Chondrocyte (in vitro differentiated cells): ENCODE results near the gene PPP4R4. TPM values are rescaled to one million over a fixed set of nuclear protein-coding genes. Genes with fewer than 3 reads are reported as not detected.
"Not testable (repeated sequence)": the region's sequence is repeated elsewhere in the genome, so short reads cannot be mapped to it uniquely, and the experiment has no call there.

Experiments
- DNase-seq: peaks from one replicate; pipeline ENCODE4 v3.0.0; 2021; ENCODE audit warnings: mixed read lengths, low spot score
- H3K27ac Mint-ChIP-seq: one replicate; pipeline ENCODE4 v1.8.0; 2021; ENCODE audit warnings: mild to moderate bottlenecking, moderate library complexity, mixed read lengths; ENCODE audit not compliant: unreplicated experiment
- H3K27me3 Mint-ChIP-seq: 2 replicates; pipeline ENCODE4 v1.8.0; 2021; ENCODE audit warnings: low read depth, mixed read lengths
- H3K36me3 Mint-ChIP-seq: 2 replicates; pipeline ENCODE4 v1.8.0; 2021; ENCODE audit warnings: low read depth, mixed read lengths
- H3K4me1 Mint-ChIP-seq: 2 replicates; pipeline ENCODE4 v1.8.0; 2021; ENCODE audit warnings: low read depth, mild to moderate bottlenecking, mixed read lengths
- H3K4me3 Mint-ChIP-seq: one replicate; pipeline ENCODE4 v1.8.0; 2021; ENCODE audit warnings: mild to moderate bottlenecking, moderate library complexity, mixed read lengths; ENCODE audit not compliant: unreplicated experiment
- H3K9me3 Mint-ChIP-seq: 2 replicates; pipeline ENCODE4 v1.8.0; 2021; ENCODE audit warnings: low read depth, mixed read lengths
- CTCF ChIP-seq: fragments of 200-600 bp; sonication (generic); IDR thresholded peaks from 2 replicates; pipeline ENCODE4 v1.5.0; 2021; ENCODE audit warnings: antibody characterized with exemption, mild to moderate bottlenecking, moderate library complexity
- total RNA-seq: library from RNA; stranded (reverse); gene quantifications from 3 replicates; pipeline ENCODE4 v1.2.1, GENCODE V29; 2021

The PPP4R4 gene
- total RNA-seq, 1 donor from 2014 or later, result 0.22 TPM

DNA sequence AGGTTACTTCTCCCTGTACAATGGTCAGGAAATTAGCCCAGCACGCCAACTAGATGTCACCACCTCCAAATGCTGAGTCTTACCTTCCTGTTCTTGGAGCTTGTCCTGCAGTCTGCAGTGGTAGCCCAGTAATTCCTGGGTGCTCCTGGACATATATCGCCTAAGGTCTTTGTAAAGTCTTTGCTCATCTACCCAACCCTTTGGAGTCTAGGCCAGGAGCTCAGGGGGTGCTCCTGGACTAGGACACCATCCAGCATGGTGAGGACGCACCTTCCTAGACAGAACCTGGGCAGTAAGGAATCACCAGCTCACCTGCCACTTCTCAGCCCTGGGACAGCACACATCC lies 118.4 kb downstream of the PPP4R4 start:
- H3K9me3 Mint-ChIP-seq, result no peaks in the 10 kb centered on the region
- no peaks in the 10 kb centered on the region for H3K4me1 Mint-ChIP-seq
- TF ChIP-seq CTCF, result no peak
- no peak overlapping the region for H3K27ac Mint-ChIP-seq
- H3K36me3 Mint-ChIP-seq, result no peaks in the 10 kb centered on the region
- H3K27me3 Mint-ChIP-seq, result peaks cover 8% of the 10 kb centered on the region
- H3K4me3 Mint-ChIP-seq, result no peak overlapping the region
- no peak for DNase-seq

- H3K27ac Mint-ChIP-seq, result no peak within 1 kb of the TSS
- H3K4me1 Mint-ChIP-seq, result no peaks in the 10 kb centered on the region
- H3K9me3 Mint-ChIP-seq, result no peaks in the 10 kb centered on the region
- H3K36me3 Mint-ChIP-seq, result no peaks in the 10 kb centered on the region
- peaks cover 4% of the 10 kb centered on the region for H3K27me3 Mint-ChIP-seq
- no peak for TF ChIP-seq CTCF
- H3K4me3 Mint-ChIP-seq, result no peak within 1 kb of the TSS
- DNase-seq, result no peak
These were observed 118.9 kb downstream of the PPP4R4 start, which contains the start of gene SERPINA10 for GRCh38 chr14:94292872-94293577. SERPINA10 (minus strand) TSS chr14:94293268; CDS start chr14:94290593, 2,675 bp downstream.

DNA sequence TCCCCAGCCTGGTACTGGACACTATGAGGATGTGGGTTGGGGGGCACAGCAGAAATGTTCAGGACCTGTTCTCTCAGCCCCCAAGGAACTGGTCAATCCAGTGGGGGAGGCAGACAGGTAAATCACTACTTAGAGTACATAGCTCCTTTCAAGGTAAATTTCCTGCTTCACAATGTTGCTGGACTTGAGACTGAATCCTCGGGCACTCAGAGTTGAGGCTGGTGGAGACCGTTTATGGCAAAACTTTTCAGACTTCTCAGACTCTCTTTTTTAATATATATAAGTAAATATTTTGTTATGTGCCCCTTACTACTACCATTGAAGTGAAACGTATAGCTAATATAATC lies 119.4 kb downstream of the PPP4R4 start:
- Mint-ChIP-seq H3K27ac (no peak overlapping the region), H3K36me3 (no peaks in the 10 kb centered on the region), H3K4me3 (no peak overlapping the region), H3K9me3 (no peaks in the 10 kb centered on the region), H3K4me1 (no peaks in the 10 kb centered on the region), H3K27me3 (peaks cover under 1% of the 10 kb centered on the region)
- TF ChIP-seq CTCF, result no peak
- no peak for DNase-seq

DNA sequence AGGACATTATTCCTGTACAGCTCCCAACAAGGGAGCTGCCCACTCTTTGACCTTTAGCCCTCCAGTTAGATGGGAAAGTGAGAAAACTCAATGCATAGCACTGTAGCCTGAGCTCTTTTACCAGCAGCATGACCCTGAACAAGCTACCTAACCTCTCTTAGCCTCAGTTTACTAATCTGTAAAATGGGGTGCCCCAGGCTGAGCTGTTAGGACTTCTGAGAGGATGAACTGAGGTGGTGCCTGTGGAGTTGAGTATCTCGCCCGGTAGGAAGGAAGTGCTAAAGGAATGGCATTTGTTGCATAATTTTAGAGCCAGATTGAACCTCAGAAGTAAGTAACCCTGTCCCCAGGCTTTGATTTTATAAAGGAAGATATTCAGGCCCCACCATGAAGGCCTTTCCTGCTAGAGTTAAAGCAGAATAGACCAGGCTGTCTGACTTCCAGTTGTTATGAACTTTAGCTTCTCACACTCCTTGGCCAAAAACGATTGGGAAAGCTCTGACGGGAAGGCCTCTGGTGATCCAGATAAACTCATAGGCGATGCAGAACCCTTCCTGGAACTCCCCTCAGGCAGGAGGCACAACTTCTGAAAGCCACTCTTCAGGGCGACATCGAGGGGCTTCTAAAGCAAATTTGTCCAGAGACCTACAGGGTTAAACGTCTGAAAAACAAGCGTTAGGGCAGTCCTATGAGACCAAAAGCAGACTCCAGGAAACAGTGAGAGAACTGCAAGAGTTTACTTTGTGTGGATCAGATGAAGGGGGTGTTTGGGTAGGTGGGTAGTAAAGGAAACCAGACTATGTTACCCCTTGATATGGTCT lies 121.4 kb downstream of the PPP4R4 start:
- no peak for DNase-seq
- Mint-ChIP-seq H3K9me3 (peaks cover 2% of the 10 kb centered on the region), H3K27ac (no peak overlapping the region), H3K4me3 (no peak overlapping the region), H3K27me3 (no peaks in the 10 kb centered on the region), H3K4me1 (no peaks in the 10 kb centered on the region), H3K36me3 (no peaks in the 10 kb centered on the region)
- TF ChIP-seq CTCF, result no peak

DNA sequence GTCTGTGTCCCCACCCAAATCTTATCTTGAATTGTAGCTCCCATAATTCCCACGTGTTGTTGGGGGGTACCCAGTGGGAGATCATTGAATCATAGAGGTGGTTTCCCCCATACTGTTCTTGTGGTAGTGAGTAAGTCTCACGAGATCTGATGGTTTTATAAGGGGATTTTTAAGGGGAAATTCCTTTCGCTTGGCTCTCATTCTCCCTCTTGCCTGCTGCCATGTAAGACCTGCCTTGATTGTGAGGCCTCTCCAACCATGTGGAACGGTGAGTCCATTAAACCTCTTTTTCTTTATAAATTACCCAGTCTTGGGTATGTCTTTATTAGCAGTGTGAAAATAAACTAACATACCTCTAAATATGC lies 122.0 kb downstream of the PPP4R4 start:
- DNase-seq, H3K4me1 Mint-ChIP-seq, H3K27ac Mint-ChIP-seq, H3K36me3 Mint-ChIP-seq, H3K4me3 Mint-ChIP-seq, H3K27me3 Mint-ChIP-seq, H3K9me3 Mint-ChIP-seq: not testable (repeated sequence)

GRCh38 chr14:94298130-94298529 lies 124.0 kb downstream of the PPP4R4 start:
- no peak overlapping the region for H3K4me3 Mint-ChIP-seq
- no peaks in the 10 kb centered on the region for H3K4me1 Mint-ChIP-seq
- H3K36me3 Mint-ChIP-seq, result no peaks in the 10 kb centered on the region
- no peaks in the 10 kb centered on the region for H3K27me3 Mint-ChIP-seq
- TF ChIP-seq CTCF, result no peak
- no peak overlapping the region for H3K27ac Mint-ChIP-seq
- DNase-seq, result no peak
- peaks cover 2% of the 10 kb centered on the region for H3K9me3 Mint-ChIP-seq
